Heart right ventricle (tissue), 16 donors: Measurements from ENCODE around the gene MPL. TPM values are rescaled to one million over a fixed set of nuclear protein-coding genes. Genes with fewer than 3 reads are reported as not detected.

Source experiments
- ATAC-seq, 8 donors: fragments of 200-7000 bp; cut with Tn5 transposase; one replicate each; pipeline ENCODE4 v1.9.1; 2020; ENCODE audit warnings: mild to moderate bottlenecking in 8 of 8, moderate library complexity in 8 of 8, moderate number of reproducible peaks in 1 of 8
- DNase-seq, 2 donors: peaks; one replicate each; pipeline ENCODE4 v3.0.0-alpha.2; 2020
- H3K27ac ChIP-seq, 10 donors: fragments of 200-600 bp; sonication (generic) in 2 of 10; one replicate each; pipeline versions ENCODE4 v1.5.0 to v1.8.0; 2020 to 2022; ENCODE audit warnings: mild to moderate bottlenecking in 3 of 10
- H3K27me3 ChIP-seq, 7 donors: fragments of 200-600 bp; one replicate each; pipeline ENCODE4 v1.8.0; 2021 to 2022; ENCODE audit warnings: mild to moderate bottlenecking in 2 of 7
- H3K36me3 ChIP-seq, 9 donors: fragments of 200-600 bp; sonication (generic) in 1 of 9; one replicate each; pipeline versions ENCODE4 v1.5.0 to v1.8.0; 2020 to 2022; ENCODE audit warnings: mild to moderate bottlenecking in 2 of 9
- H3K4me1 ChIP-seq, 9 donors: fragments of 200-600 bp; sonication (generic) in 1 of 9; one replicate each; pipeline versions ENCODE4 v1.5.0 to v1.8.0; 2020 to 2022; ENCODE audit warnings: mild to moderate bottlenecking in 4 of 9
- H3K4me3 ChIP-seq, 10 donors: fragments of 200-600 bp; sonication (generic) in 2 of 10; one replicate each; pipeline versions ENCODE4 v1.5.0 to v1.8.0; 2020 to 2022; ENCODE audit warnings: mild to moderate bottlenecking in 7 of 10, moderate library complexity in 2 of 10
- H3K9me3 ChIP-seq, 11 donors: fragments of 200-600 bp in 10 of 11; sonication (generic) in 2 of 11; one replicate each; pipeline versions ENCODE4 v1.5.0 to v1.8.0; 2013 to 2022; ENCODE audit warnings: mild to moderate bottlenecking in 2 of 11, control low read depth in 1 of 11, moderate library complexity in 1 of 11
- WGBS, 2 donors: extraction: QIAGEN DNeasy Blood & Tissue Kit; methylation state at CpG; one replicate each; pipeline ENCODE4 v1.1.7; 2013; ENCODE audit warnings: inconsistent platforms in 1 of 2; 5-methylcytosine and 5-hydroxymethylcytosine counted together
- intact Hi-C, 10 donors: fragments of 100-400 bp; cut with DNase I; formaldehyde crosslinking; loops; one replicate each; pipeline versions ENCODE4 v1.11.1 to v1.14.2; 2022
- polyA plus RNA-seq, 2 donors: library from polyadenylated mRNA; stranded (reverse); fragments of 200-250 nt; gene quantifications; one replicate each; pipeline ENCODE4 v1.2.3, GENCODE V29; 2013
- total RNA-seq, 10 donors: library from RNA; stranded (reverse); fragmentation: NEBNext Ultra II Directional in 3 of 10; extraction: Animal tissue kit (Norgen Biotek cat#: 25700) in 3 of 10; gene quantifications; one replicate each; pipeline versions ENCODE4 v1.2.1 to v1.2.4, GENCODE V29; 2021 to 2023
- TF ChIP-seq, protein P1 (sequence below), 9 donors: fragments of 200-600 bp; sonication (generic) in 2 of 9; IDR thresholded peaks; one replicate each; pipeline versions ENCODE4 v1.5.0 to v1.8.0; 2021 to 2022; ENCODE audit warnings: antibody characterized with exemption in 9 of 9, mild to moderate bottlenecking in 5 of 9, moderate library complexity in 1 of 9
- donor health status: Arrhythmogenic right ventricular cardiomyopathy.
- donor health status: ischemic (EF 13 %, LVEDD 7.1; RV severe dilation, severe dysfunction).
- donor health status: healthy with polysubstance abuse.
- donor health status: DM: no; HTN: yes; CAD: no.
- donor health status: DM: no; HTN: no; CAD: no.
- donor health status: ischemic (EF 25% LVEDD 6.9; RV normal size, moderate dysfunction).
- donor health status: ischemic (EF 25% LVEDD 5.7; RV mildly dilated, moderate dysfunction).
- donor health status: healthy.
- donor health status: DM: yes; HTN: yes; CAD: no.
- donor health status: Ischemic cardiomyopathy.
- donor health status: ischemic (EF 35%, LVEDD 5.7; RV mildly dilated, moderate dysfunction).
- donor health status: nonischemic (EF 11% LVEDD 7.7; RV severe dilation, severe dysfunction).
- donor health status: DM: yes; HTN: yes; CAD: no.
- donor health status: PGD.
- donor health status: ischemic (EF 29% LVEDD 5.4; RV normal size, mild dysfunction).
- donor health status: nonischemic (EF 23%, LVEDD 6.1; RV moderate dilation, normal function).

MPL gene
- total and polyA plus RNA-seq, 12 donors: 0.03 to 1.2 (median 0.37) TPM

DNA sequence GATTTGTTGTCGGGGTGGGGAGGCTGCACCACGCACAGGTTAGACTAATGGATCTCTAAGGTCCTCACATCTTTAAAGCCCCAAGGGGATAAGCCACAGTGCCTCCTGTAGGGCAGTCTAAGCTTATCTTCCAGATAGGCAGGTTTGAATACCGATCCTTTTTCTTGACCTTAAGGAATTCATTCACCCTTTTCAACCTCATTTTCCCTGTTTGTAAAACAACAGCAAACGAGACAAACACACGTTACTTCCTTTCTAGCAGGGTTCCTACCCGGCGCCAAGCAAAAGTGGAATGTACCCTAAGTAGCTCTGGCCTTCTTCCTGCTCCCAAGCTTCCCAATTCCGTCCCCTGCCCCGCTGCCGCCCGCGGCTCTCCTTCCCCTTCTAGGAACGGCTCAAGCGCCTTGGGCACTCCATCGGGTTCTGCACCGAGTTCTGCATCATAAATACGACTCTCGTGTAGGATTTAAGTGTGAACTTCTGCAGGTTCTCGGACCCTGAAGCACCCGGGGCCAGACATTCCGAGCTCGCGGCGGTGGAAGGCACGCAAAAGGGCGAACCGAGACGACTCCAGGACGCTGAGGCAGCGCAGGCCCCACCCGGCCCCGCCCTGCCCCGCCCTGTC is 20.6 kb downstream of the MPL start:
- 1% methylated on average over 33 of the region's 33 CpGs for WGBS, 2 donors
- DNase-seq (no peak), ATAC-seq (peak; percentile 32 to 71 (median 52))
- intact Hi-C loops: loop anchor here in 4 of 10 donors (1.0 to 5.0 kb wide), 4 partner anchors 57 to 121 kb away; no protein-coding TSS in a partner anchor
- Histone ChIP-seq H3K4me1 (peaks cover 2 to 41% (median 13%) of the 10 kb centered on the region in 9 donors), H3K36me3 (peaks cover 0 to 34% (median 14%) of the 10 kb centered on the region in 9 donors), H3K4me3 (peak overlapping the region; percentile 2 to 83 (median 72)), H3K27me3 (no peaks in the 10 kb centered on the region), H3K9me3 (no peaks in the 10 kb centered on the region), H3K27ac (peak overlapping the region; percentile 72 to 97 (median 94))
- TF ChIP-seq, protein P1, sequence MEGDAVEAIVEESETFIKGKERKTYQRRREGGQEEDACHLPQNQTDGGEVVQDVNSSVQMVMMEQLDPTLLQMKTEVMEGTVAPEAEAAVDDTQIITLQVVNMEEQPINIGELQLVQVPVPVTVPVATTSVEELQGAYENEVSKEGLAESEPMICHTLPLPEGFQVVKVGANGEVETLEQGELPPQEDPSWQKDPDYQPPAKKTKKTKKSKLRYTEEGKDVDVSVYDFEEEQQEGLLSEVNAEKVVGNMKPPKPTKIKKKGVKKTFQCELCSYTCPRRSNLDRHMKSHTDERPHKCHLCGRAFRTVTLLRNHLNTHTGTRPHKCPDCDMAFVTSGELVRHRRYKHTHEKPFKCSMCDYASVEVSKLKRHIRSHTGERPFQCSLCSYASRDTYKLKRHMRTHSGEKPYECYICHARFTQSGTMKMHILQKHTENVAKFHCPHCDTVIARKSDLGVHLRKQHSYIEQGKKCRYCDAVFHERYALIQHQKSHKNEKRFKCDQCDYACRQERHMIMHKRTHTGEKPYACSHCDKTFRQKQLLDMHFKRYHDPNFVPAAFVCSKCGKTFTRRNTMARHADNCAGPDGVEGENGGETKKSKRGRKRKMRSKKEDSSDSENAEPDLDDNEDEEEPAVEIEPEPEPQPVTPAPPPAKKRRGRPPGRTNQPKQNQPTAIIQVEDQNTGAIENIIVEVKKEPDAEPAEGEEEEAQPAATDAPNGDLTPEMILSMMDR (IDR thresholded peaks at IDR 0.05): peak in 7 of 9 donors; percentile 22 to 53 (median 41)

DNA sequence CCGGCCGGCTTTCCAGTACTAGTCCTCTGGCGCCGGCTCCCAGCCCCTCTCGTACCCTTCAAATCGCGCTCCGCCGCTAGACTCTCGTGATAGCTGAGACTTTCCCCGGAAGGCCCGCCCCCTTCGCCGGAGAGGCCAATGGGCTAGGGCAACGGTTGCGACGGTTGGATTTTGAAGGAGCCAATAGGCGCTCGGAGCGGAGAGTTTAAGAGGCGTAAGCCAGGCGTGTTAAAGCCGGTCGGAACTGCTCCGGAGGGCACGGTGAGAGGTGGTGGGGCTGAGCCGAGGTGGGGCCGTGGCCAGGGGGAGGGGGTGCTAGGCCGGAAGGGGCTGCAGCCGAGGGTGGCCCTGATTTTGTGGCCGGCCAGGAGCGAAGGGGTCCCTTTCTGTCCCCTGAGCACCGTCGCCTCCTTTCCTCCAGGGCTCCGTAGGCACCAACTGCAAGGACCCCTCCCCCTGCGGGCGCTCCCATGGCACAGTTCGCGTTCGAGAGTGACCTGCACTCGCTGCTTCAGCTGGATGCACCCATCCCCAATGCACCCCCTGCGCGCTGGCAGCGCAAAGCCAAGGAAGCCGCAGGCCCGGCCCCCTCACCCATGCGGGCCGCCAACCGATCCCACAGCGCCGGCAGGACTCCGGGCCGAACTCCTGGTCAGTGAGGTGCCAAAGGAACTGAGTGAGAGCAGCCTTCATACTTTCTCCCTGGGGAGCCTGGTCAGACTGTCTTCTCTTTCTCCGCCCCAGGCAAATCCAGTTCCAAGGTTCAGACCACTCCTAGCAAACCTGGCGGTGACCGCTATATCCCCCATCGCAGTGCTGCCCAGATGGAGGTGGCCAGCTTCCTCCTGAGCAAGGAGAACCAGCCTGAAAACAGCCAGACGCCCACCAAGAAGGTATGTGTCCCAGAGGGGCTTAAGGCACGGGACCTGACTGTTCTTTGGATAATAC is 21.4 kb downstream of the MPL start, which contains the start of gene CDC20:
Gene CDC20 (plus strand): TSS at position 236 of the 948 bp plus-strand sequence. CDS start 235 bp downstream, at position 471.
- Histone ChIP-seq H3K4me1 (peaks cover 2 to 41% (median 13%) of the 10 kb centered on the region in 9 donors), H3K27ac (peak within 1 kb of the TSS; percentile 72 to 97 (median 94)), H3K9me3 (no peaks in the 10 kb centered on the region), H3K4me3 (peak within 1 kb of the TSS; percentile 2 to 83 (median 72)), H3K27me3 (no peaks in the 10 kb centered on the region), H3K36me3 (peaks cover 0 to 42% (median 22%) of the 10 kb centered on the region in 9 donors)
- WGBS, 2 donors: 1 to 3% methylated on average over 59 of the region's 59 CpGs
- TF ChIP-seq, protein P1 (IDR thresholded peaks at IDR 0.05): no peak
- ATAC-seq (peak; percentile 98 to 99 (median 99)), DNase-seq (peak; percentile 99)
- intact Hi-C loops: loop anchor here in 4 of 10 donors (1.0 to 5.0 kb wide), 4 partner anchors 56 to 122 kb away; no protein-coding TSS in a partner anchor

DNA sequence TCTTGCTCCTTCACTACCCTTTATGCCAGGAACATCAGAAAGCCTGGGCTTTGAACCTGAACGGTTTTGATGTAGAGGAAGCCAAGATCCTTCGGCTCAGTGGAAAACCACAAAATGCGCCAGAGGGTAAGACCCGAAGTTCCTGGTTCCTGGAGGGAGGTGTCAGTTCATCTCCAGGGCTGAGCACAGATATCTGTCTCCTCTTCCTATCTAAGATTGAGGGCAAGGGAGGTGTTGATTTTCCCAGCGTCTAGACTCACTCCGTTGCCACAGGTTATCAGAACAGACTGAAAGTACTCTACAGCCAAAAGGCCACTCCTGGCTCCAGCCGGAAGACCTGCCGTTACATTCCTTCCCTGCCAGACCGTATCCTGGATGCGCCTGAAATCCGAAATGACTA is 22.1 kb downstream of the MPL start:
- Histone ChIP-seq H3K4me1 (peaks cover 2 to 41% (median 13%) of the 10 kb centered on the region in 9 donors), H3K9me3 (no peaks in the 10 kb centered on the region), H3K27ac (peak overlapping the region in 1 of 10 donors; percentile 95), H3K36me3 (peaks cover 0 to 49% (median 28%) of the 10 kb centered on the region in 9 donors), H3K27me3 (no peaks in the 10 kb centered on the region), H3K4me3 (peak overlapping the region in 1 of 10 donors; percentile 73)
- DNase-seq: no peak
- WGBS, 2 donors: 29 to 32% methylated on average over 11 of the region's 11 CpGs
- TF ChIP-seq, protein P1 (IDR thresholded peaks at IDR 0.05): no peak
- intact Hi-C loops: loop anchor here in 3 of 10 donors (2.0 to 5.0 kb wide), 3 partner anchors 55 to 122 kb away; no protein-coding TSS in a partner anchor
- ATAC-seq: no peak

DNA sequence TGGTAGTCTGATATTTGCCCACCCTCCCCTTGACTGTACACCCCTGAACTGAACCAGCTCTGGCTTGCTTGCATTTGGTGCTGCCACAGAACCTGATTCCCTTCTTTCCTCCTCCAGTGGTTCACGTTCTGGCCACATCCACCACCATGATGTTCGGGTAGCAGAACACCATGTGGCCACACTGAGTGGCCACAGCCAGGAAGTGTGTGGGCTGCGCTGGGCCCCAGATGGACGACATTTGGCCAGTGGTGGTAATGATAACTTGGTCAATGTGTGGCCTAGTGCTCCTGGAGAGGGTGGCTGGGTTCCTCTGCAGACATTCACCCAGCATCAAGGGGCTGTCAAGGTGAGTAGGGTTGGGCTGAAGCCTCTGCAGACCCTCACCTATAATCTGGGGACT is 23.0 kb downstream of the MPL start:
- Histone ChIP-seq H3K4me1 (peaks cover 2 to 44% (median 13%) of the 10 kb centered on the region in 9 donors), H3K9me3 (no peaks in the 10 kb centered on the region), H3K4me3 (peak overlapping the region in 1 of 10 donors; percentile 73), H3K27ac (no peak overlapping the region), H3K36me3 (peaks cover 0 to 57% (median 35%) of the 10 kb centered on the region in 9 donors), H3K27me3 (no peaks in the 10 kb centered on the region)
- WGBS, 2 donors: 62 to 66% methylated on average over 4 of the region's 4 CpGs
- no peak for DNase-seq
- intact Hi-C loops: no loop called here
- ATAC-seq: no peak
- TF ChIP-seq, protein P1 (IDR thresholded peaks at IDR 0.05): no peak
